Neutrophil (primary cell): ENCODE measurements around the gene WFIKKN1.
A peak's percentile ranks its signal among the peaks of the same experiment; 100 is the strongest.

Experiments
- H3K27ac ChIP-seq: fragments of 200-600 bp; sonication (generic); 2 replicates; pipeline ENCODE4 v1.5.1; 2016; ENCODE audit warnings: mild to moderate bottlenecking, moderate library complexity
- H3K27me3 ChIP-seq: fragments of 200-600 bp; sonication (generic); 2 replicates; pipeline ENCODE4 v1.6.0; 2016; ENCODE audit warnings: mild to moderate bottlenecking
- H3K36me3 ChIP-seq: fragments of 200-600 bp; sonication (generic); 2 replicates; pipeline ENCODE4 v1.5.1; 2017
- H3K4me1 ChIP-seq, 2 experiments: fragments of 200-600 bp in 1 of 2; sonication (generic) in 1 of 2; 1 replicate in 1 of 2; 2 replicates in 1 of 2; pipeline versions ENCODE4 v1.5.1 to v1.6.1; 2013 to 2016; ENCODE audit warnings: low read depth in 1 of 2, low read length in 1 of 2, mild to moderate bottlenecking in 1 of 2, moderate library complexity in 1 of 2; ENCODE audit not compliant: control insufficient read depth in 1 of 2, insufficient read depth in 1 of 2
- H3K4me3 ChIP-seq, 2 experiments: fragments of 200-600 bp in 1 of 2; sonication (generic) in 1 of 2; 1 replicate in 1 of 2; 2 replicates in 1 of 2; pipeline ENCODE4 v1.5.1; 2013 to 2016; ENCODE audit warnings: low read depth in 1 of 2, low read length in 1 of 2, mild to moderate bottlenecking in 1 of 2, moderate library complexity in 1 of 2
- H3K9me3 ChIP-seq: fragments of 200-600 bp; sonication (generic); 2 replicates; pipeline ENCODE4 v1.5.1; 2016
- TF ChIP-seq, protein P1 (sequence below): fragments of 200-600 bp; sonication (generic); IDR thresholded peaks from 2 replicates; pipeline ENCODE4 v1.5.1; 2016; ENCODE audit warnings: antibody characterized with exemption

WFIKKN1 gene

DNA sequence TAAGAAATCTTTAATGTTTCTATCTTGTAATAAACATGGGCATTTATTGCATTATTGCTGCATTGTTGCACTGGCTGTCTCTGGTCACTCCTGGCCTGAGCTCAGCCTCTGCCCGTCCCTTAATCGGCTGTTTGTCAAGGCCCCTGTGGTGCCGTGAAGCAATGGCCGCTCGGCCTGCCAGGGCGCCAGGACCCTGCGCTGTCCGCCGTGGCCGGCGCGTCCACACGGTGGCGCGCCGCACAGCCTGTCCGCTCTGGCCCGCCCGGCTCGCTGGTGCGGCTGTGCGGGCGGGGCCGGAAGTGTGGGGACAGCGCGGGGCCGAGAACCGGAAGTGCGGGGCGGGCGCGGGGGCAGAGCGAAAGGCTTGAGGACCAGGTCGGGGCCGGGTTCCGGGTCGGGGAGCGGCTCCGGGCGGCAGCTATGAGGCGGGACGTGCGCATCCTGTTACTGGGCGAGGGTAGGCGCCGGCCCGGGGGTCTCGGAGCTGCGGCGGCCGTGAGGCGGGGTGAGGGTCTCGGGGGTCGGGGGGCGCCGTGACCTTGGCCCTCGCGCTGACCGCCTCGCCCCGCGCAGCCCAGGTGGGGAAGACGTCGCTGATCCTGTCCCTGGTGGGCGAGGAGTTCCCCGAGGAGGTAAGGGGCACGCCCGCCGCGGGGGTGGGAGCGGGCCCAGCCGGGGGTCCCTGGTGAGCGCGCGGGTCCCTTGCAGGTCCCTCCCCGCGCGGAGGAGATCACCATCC lies 37.2 kb downstream of the WFIKKN1 start, which contains the start of gene RHOT2:
RHOT2 (plus strand) TSS at position 353 of the 739 bp plus-strand sequence; CDS start at position 421, 68 bp downstream.
- Histone ChIP-seq H3K4me1 (peaks cover 17 to 22% of the 10 kb centered on the region in 2 experiments), H3K36me3 (peaks cover 39% of the 10 kb centered on the region)
- TF ChIP-seq, protein P1, sequence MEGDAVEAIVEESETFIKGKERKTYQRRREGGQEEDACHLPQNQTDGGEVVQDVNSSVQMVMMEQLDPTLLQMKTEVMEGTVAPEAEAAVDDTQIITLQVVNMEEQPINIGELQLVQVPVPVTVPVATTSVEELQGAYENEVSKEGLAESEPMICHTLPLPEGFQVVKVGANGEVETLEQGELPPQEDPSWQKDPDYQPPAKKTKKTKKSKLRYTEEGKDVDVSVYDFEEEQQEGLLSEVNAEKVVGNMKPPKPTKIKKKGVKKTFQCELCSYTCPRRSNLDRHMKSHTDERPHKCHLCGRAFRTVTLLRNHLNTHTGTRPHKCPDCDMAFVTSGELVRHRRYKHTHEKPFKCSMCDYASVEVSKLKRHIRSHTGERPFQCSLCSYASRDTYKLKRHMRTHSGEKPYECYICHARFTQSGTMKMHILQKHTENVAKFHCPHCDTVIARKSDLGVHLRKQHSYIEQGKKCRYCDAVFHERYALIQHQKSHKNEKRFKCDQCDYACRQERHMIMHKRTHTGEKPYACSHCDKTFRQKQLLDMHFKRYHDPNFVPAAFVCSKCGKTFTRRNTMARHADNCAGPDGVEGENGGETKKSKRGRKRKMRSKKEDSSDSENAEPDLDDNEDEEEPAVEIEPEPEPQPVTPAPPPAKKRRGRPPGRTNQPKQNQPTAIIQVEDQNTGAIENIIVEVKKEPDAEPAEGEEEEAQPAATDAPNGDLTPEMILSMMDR = peak; percentile 99

DNA sequence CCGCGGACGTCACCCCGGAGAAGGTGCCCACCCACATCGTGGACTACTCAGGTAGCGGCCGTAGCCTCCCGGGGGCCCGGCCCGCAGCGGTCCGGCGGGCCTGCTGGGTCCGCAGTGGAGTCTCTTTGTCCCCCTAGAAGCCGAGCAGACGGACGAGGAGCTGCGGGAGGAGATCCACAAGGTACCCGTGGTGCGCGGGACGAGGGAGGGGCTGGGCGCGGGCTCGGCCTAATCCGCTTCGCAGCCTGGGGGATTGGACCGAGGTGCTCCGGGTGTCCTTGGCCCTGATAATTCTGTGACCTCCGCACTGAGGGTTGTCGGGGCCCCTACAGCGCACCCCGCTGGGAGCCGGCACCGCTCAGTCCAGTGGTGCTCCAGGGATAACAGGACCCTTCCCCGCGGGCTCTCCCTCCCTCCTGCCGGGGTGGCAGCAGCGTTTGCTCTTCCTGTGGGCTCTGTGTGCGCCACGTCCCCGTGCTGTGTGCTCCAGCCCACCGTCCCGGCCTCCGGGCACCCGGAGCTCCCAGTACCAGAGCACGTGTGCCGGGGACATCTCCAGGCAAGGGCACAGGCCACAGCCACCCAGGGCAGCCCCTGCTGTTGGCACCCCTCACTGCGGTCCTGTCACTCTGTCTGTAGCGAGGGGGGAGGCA lies 37.9 kb downstream of the WFIKKN1 start:
- peaks cover 46% of the 10 kb centered on the region for H3K36me3 ChIP-seq
- H3K9me3 ChIP-seq = no peaks in the 10 kb centered on the region
- H3K27ac ChIP-seq = peak overlapping the region; percentile 83
- H3K4me3 ChIP-seq = peak overlapping the region; percentile 68 to 98
- peaks cover 17 to 22% of the 10 kb centered on the region in 2 experiments for H3K4me1 ChIP-seq
- H3K27me3 ChIP-seq = no peaks in the 10 kb centered on the region
- TF ChIP-seq, protein P1 = no peak

More for the DNA sequence above, 37.2 kb downstream of the WFIKKN1 start, which contains the start of gene RHOT2:
- Histone ChIP-seq H3K27me3 (no peaks in the 10 kb centered on the region), H3K9me3 (no peaks in the 10 kb centered on the region), H3K4me3 (peak within 1 kb of the TSS; percentile 68 to 98), H3K27ac (peak within 1 kb of the TSS; percentile 83)

DNA sequence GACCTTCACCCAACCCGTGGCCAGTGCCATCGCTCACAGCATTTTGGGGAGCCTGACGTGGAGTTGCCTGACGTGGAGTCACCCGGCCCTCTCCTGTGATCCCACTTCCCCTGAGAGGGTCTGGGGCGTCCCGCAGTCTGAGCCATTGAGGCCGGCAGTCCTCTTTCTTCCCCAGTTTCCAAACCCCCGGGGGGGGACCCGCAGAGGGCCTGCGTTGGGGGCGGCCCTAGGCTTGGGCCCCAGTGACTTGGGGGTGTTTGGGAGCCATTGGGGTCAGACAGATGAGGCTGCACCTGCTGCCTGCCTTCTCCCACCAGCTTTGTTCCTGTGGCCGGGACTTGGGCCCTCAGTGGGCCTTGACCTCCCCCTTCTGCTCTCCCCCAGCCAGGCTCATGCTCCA lies 38.9 kb downstream of the WFIKKN1 start:
- Histone ChIP-seq H3K36me3 (peaks cover 56% of the 10 kb centered on the region), H3K27me3 (peaks cover 7% of the 10 kb centered on the region), H3K4me3 (no peak overlapping the region), H3K27ac (no peak overlapping the region), H3K9me3 (no peaks in the 10 kb centered on the region), H3K4me1 (peaks cover 17 to 22% of the 10 kb centered on the region in 2 experiments)
- TF ChIP-seq, protein P1 = no peak

DNA sequence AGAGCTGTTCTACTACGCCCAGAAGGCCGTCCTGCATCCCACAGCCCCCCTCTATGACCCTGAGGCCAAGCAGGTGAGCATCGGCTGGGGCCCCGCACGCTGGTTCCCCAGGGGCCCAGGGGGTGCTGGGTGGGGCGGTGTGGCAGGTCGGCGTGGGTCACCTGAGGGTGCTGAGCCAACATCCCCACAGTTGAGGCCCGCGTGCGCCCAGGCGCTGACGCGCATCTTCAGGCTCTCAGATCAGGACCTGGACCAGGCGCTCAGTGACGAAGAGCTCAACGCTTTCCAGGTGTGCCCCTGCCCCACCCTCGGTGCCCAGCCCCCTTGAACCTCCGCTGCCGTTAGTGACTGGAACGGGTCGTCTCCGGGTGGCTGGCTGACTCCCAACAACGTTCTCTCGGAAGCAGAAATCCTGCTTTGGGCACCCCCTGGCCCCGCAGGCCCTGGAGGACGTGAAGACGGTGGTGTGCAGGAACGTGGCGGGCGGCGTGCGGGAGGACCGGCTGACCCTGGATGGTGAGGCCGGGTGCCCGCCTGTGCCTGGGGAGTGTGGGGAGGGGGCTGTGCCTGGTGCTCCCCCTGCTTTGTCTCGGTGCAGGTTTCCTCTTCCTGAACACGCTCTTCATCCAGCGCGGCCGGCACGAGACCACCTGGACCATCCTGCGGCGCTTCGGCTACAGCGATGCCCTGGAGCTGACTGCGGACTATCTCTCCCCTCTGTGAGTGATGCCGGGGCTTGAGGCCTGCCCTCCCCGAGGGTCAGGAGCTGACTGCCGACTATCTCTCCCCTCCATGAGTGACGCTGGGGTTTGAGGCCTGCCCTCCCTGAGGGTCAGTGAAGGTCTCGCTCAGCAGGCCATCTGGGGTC lies 39.9 kb downstream of the WFIKKN1 start:
- H3K27me3 ChIP-seq = peaks cover 18% of the 10 kb centered on the region
- TF ChIP-seq, protein P1 = no peak
- peaks cover 17 to 31% of the 10 kb centered on the region in 2 experiments for H3K4me1 ChIP-seq
- no peaks in the 10 kb centered on the region for H3K9me3 ChIP-seq
- no peak overlapping the region for H3K27ac ChIP-seq
- H3K36me3 ChIP-seq = peaks cover 56% of the 10 kb centered on the region
- H3K4me3 ChIP-seq = no peak overlapping the region
